Heart left ventricle (tissue), 13 donors: Measurements from ENCODE around the gene BATF.

Experiments
- CTCF ChIP-seq, 12 donors: fragments of 200-600 bp; sonication (generic) in 4 of 12; IDR thresholded peaks; one replicate each; pipeline versions ENCODE4 v1.5.0 to v1.8.0; 2018 to 2022; ENCODE audit warnings: antibody characterized with exemption in 12 of 12, mild to moderate bottlenecking in 5 of 12
- POLR2A ChIP-seq, 2 donors: fragments of 450-650 bp; IDR thresholded peaks; one replicate each; pipeline ENCODE4 v1.6.1; 2017; ENCODE audit warnings: antibody characterized with exemption in 2 of 2, mild to moderate bottlenecking in 2 of 2, moderate library complexity in 2 of 2
- donor health status: ischemic (EF 13 %, LVEDD 7.1; RV severe dilation, severe dysfunction).
- donor health status: DM: no; HTN: yes; CAD: no.
- donor health status: DM: no; HTN: no; CAD: no.
- donor health status: ischemic (EF 25% LVEDD 6.9; RV normal size, moderate dysfunction).
- donor health status: ischemic (EF 25% LVEDD 5.7; RV mildly dilated, moderate dysfunction).
- donor health status: ischemic (EF 35%, LVEDD 5.7; RV mildly dilated, moderate dysfunction).
- donor health status: nonischemic (EF 11% LVEDD 7.7; RV severe dilation, severe dysfunction).
- donor health status: DM: yes; HTN: yes; CAD: no.
- donor health status: PGD.
- donor health status: ischemic (EF 29% LVEDD 5.4; RV normal size, mild dysfunction).
- donor health status: nonischemic (EF 23%, LVEDD 6.1; RV moderate dilation, normal function).

GRCh38 chr14:75553157-75553556, 30.9 kb downstream of the BATF start:
- no peak for TF ChIP-seq CTCF (IDR thresholded peaks at IDR 0.05)
- no peak for TF ChIP-seq POLR2A (IDR thresholded peaks at IDR 0.05)
